Astrocyte (in vitro differentiated cells and primary cell): ENCODE results near the gene SLC17A6.

ENCODE experiments used
- EZH2 ChIP-seq: IDR thresholded peaks from 2 replicates; pipeline ENCODE4 v1.6.1; 2012; ENCODE audit warnings: mild to moderate bottlenecking, low read length, inconsistent platforms; ENCODE audit not compliant: insufficient read depth
- TF ChIP-seq, protein P1 (sequence below): IDR thresholded peaks from 2 replicates; pipeline ENCODE4 v1.5.1; 2011; ENCODE audit warnings: low read depth, mild to moderate bottlenecking, inconsistent platforms, low read length, moderate library complexity; ENCODE audit not compliant: insufficient read depth

DNA sequence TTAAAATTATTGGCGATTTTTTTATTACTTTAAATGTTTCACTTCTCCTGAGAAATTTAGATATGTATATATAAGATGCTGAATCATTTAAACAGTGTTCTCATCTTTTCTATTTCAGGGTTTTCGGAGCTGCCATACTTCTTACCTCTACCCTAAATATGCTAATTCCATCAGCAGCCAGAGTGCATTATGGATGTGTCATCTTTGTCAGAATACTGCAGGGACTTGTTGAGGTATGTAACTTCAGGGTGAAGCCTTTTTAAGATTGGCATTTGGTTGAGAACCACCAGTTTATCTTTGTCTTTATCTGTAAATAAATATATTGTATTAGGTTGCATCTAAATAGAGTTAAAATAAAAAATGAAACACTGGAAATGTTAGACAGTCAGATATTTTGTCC, 21.1 kb downstream of the SLC17A6 start:
- TF ChIP-seq, protein P1, sequence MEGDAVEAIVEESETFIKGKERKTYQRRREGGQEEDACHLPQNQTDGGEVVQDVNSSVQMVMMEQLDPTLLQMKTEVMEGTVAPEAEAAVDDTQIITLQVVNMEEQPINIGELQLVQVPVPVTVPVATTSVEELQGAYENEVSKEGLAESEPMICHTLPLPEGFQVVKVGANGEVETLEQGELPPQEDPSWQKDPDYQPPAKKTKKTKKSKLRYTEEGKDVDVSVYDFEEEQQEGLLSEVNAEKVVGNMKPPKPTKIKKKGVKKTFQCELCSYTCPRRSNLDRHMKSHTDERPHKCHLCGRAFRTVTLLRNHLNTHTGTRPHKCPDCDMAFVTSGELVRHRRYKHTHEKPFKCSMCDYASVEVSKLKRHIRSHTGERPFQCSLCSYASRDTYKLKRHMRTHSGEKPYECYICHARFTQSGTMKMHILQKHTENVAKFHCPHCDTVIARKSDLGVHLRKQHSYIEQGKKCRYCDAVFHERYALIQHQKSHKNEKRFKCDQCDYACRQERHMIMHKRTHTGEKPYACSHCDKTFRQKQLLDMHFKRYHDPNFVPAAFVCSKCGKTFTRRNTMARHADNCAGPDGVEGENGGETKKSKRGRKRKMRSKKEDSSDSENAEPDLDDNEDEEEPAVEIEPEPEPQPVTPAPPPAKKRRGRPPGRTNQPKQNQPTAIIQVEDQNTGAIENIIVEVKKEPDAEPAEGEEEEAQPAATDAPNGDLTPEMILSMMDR: no peak
- TF ChIP-seq EZH2: no peak
